Measurements from ENCODE around the gene NTM. TPM values are rescaled to one million over a fixed set of nuclear protein-coding genes. Genes with fewer than 3 reads are reported as not detected.

NTM gene
- total RNA-seq, 2 donors from 2014 or later: 19.1 to 44.7 TPM

DNA sequence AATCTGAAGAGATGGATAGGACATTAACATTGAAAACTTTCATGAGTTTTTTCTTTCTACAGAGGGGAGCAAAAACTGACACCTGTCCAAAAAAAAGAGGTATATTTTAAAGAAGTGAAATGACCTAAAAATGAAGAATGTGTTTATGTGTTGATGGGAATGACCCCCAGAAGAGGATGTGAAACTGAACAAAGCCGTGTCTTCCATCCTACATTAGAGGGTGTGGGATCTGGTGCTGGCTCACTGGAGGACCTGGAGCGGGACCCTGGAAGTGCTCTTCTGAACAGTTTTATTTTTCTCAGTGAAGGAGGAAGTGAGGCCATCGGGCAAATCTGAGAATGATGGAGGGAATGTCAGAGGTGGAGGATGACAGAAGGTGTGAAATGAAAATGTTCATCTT is 470.1 kb downstream of the NTM start:
- DNase-seq (ENCODE audit: low spot score): no peak

DNA sequence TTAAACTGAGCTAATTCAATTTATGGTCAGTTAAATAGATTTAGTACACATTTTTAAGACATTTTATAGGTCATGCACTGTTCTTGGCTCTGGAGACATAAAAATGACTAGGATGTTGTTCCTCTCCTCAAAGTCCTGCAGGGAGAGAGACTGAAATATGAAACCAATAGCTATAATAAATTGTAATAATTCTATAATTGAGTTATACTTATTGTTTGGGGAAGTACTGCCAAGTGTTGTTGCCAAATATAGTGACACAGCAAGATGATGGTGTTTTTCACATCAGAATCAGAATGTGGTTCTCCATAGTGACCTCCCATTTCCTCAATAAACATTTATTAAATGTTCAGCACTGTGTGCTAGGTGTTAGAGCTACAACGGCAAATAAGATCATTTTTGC is 470.6 kb downstream of the NTM start:
- H3K36me3 ChIP-seq: no peaks in the 10 kb centered on the region
- H3K27me3 ChIP-seq: no peaks in the 10 kb centered on the region
- H3K9me3 ChIP-seq: no peaks in the 10 kb centered on the region
- no peaks in the 10 kb centered on the region for H3K4me1 ChIP-seq
- no peak for DNase-seq (ENCODE audit: low spot score)
- H3K4me3 ChIP-seq: no peak overlapping the region
- TF ChIP-seq, protein P1, sequence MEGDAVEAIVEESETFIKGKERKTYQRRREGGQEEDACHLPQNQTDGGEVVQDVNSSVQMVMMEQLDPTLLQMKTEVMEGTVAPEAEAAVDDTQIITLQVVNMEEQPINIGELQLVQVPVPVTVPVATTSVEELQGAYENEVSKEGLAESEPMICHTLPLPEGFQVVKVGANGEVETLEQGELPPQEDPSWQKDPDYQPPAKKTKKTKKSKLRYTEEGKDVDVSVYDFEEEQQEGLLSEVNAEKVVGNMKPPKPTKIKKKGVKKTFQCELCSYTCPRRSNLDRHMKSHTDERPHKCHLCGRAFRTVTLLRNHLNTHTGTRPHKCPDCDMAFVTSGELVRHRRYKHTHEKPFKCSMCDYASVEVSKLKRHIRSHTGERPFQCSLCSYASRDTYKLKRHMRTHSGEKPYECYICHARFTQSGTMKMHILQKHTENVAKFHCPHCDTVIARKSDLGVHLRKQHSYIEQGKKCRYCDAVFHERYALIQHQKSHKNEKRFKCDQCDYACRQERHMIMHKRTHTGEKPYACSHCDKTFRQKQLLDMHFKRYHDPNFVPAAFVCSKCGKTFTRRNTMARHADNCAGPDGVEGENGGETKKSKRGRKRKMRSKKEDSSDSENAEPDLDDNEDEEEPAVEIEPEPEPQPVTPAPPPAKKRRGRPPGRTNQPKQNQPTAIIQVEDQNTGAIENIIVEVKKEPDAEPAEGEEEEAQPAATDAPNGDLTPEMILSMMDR (IDR thresholded peaks at IDR 0.05): no peak
- no peak overlapping the region for H3K27ac ChIP-seq

More for the DNA sequence above, 470.1 kb downstream of the NTM start:
- H3K27me3 ChIP-seq: no peaks in the 10 kb centered on the region
- no peak overlapping the region for H3K4me3 ChIP-seq
- H3K9me3 ChIP-seq: no peaks in the 10 kb centered on the region
- no peaks in the 10 kb centered on the region for H3K4me1 ChIP-seq
- TF ChIP-seq, protein P1 (IDR thresholded peaks at IDR 0.05): no peak
- H3K27ac ChIP-seq: no peak overlapping the region
- H3K36me3 ChIP-seq: no peaks in the 10 kb centered on the region

DNA sequence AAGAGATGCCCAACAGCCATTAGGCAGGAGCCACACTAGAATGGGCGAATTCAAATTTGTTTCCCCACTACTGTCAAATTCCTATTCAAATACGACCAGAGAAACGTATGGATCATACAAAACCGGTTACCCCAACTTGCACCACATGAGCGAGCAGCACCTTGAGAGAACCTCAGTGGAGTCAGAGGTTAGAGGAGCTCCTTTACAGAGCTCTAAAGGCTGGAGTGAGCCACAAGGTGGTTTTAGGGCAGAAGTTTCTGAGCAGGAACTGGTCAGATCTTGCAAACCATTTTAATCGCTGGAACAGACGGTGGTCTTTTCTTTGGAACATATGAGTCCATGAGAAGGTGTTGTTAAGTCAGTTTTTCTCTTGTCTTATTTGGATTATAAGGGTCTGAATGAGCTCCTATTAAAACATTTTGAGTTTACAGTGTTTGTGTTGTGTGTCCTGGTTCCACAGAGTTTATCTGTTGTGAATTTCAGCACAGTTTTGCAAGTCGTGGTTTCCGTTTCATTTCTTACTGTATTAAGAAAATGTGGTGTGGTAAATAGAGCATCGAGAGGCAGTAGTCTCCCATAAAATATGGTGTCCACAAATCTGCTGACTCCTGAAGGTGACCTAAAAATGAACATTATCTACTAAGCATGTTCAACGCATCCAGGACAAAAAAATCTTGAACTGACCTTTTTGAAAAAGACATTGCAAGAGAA is 471.7 kb downstream of the NTM start:
- H3K9me3 ChIP-seq: no peaks in the 10 kb centered on the region
- no peaks in the 10 kb centered on the region for H3K4me1 ChIP-seq
- no peaks in the 10 kb centered on the region for H3K27me3 ChIP-seq
- TF ChIP-seq, protein P1 (IDR thresholded peaks at IDR 0.05): no peak
- H3K27ac ChIP-seq: no peak overlapping the region
- no peak for DNase-seq (ENCODE audit: low spot score)
- no peaks in the 10 kb centered on the region for H3K36me3 ChIP-seq
- H3K4me3 ChIP-seq: no peak overlapping the region

DNA sequence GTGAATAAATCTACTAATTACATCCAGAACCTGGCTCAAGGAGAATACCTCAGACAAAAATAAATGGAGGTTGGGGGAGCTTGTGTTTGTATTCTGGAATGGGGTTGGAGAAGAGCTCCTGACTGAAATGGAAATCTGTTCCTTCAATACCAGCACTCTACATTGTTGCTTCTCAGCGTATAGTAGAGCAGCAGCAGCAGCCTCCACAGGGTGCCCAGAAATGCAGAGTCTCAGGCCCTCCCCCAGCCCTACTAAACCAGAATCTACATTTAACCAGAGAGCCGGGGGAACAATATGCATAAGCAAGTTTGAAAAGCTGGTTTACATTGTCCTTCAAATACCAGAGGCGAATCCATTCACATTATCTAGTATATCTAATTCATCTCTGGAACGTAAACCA is 474.8 kb downstream of the NTM start:
- no peaks in the 10 kb centered on the region for H3K9me3 ChIP-seq
- no peak overlapping the region for H3K4me3 ChIP-seq
- no peaks in the 10 kb centered on the region for H3K4me1 ChIP-seq
- DNase-seq (ENCODE audit: low spot score): no peak
- H3K27ac ChIP-seq: no peak overlapping the region
- TF ChIP-seq, protein P1 (IDR thresholded peaks at IDR 0.05): no peak
- no peaks in the 10 kb centered on the region for H3K36me3 ChIP-seq
- H3K27me3 ChIP-seq: no peaks in the 10 kb centered on the region

DNA sequence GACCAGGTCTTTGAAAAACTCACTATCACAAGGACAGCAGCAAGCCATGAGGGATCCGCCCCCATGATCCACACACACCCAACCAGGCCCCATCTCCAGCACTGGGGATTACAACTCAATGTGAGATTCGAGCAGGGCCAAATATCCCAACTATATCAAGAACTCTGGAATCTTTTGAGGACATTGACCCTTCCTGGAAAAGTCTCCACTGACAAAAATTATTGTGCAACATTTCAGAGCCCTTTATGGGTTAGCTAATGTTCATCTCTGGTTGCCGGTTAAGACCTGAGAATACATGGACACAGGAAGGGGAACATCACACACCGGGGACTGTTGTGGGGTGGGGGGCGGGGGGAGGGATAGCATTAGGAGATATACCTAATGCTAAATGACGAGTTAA is 479.1 kb downstream of the NTM start:
- H3K27ac ChIP-seq: no peak overlapping the region
- no peaks in the 10 kb centered on the region for H3K9me3 ChIP-seq
- no peak overlapping the region for H3K4me3 ChIP-seq
- no peaks in the 10 kb centered on the region for H3K4me1 ChIP-seq
- no peaks in the 10 kb centered on the region for H3K27me3 ChIP-seq
- DNase-seq (ENCODE audit: low spot score): no peak
- TF ChIP-seq, protein P1 (IDR thresholded peaks at IDR 0.05): no peak
- H3K36me3 ChIP-seq: no peaks in the 10 kb centered on the region

DNA sequence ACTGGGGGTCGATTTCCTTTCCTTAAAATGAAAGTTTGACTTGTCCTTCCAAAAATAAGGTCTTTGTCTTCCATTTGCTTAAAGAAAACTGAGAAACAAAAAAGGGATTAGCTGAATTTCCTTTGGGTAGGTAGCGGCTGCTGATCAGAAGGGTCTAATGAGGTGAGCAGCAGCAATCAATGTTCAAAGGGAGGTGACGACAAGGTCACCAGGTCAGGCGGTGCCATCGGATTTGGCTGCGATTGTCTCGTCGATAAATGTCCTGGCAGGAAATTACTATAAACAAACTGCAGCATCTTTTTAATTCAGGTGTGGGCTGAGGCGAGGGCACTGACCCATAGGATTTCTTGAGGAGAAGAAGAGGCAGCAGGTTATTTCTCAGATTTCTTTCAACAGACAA is 480.1 kb downstream of the NTM start:
- no peaks in the 10 kb centered on the region for H3K27me3 ChIP-seq
- H3K4me3 ChIP-seq: no peak overlapping the region
- DNase-seq (ENCODE audit: low spot score): no peak
- H3K4me1 ChIP-seq: no peaks in the 10 kb centered on the region
- no peaks in the 10 kb centered on the region for H3K9me3 ChIP-seq
- no peaks in the 10 kb centered on the region for H3K36me3 ChIP-seq
- H3K27ac ChIP-seq: no peak overlapping the region
- TF ChIP-seq, protein P1 (IDR thresholded peaks at IDR 0.05): no peak
